HG03135 (cell line): ENCODE results near the gene SYCE3.

Experiments
- ATAC-seq: cut with Tn5 transposase; IDR thresholded peaks from one replicate; pipeline ENCODE4 v1.9.1; 2021; ENCODE audit warnings: mild to moderate bottlenecking, moderate library complexity; ENCODE audit not compliant: unreplicated experiment

Gene SYCE3

DNA sequence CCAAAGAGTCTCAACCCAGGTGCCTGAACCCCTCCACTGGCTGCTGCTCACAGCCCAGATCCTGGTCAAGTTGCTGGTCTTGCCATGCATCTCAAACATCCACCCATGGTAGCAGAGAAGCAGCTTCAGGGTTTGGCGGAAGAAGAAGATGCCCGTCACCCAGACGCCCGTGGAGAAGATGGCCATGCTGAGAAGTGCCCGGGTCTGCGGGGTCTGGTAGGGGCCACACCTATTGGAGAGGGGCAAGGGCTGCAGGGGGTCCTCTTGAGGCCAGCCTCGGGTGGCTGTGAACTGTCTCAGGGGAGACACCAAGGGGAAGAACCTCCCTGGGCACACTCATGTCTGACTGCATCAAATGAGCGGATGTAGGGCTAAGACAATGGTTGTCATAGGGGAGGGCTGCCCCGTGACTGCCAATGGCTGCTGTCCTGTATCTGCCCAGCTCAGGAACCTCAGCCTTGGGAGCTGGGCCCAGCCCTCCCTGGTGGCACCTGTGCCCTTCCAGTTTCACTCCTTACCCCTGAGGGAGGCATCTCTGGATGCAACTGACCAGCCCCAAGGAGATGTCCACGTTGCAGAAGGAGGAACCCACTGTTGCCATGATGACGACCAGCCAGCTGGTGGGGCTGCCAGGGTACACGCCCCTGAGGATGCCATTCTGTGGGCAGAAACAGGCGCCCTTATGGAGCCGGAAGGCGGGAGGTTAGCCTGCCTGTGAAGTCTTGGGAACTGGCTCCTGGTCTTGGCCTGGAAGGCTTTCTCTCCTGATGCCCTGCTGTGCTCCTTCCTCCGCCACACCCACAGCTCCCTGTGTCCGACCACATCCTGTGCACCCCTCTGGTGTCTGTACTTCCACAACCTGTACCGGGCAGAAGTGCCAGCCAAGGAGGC is 14.3 kb upstream of the SYCE3 start:
- ATAC-seq = no peak

DNA sequence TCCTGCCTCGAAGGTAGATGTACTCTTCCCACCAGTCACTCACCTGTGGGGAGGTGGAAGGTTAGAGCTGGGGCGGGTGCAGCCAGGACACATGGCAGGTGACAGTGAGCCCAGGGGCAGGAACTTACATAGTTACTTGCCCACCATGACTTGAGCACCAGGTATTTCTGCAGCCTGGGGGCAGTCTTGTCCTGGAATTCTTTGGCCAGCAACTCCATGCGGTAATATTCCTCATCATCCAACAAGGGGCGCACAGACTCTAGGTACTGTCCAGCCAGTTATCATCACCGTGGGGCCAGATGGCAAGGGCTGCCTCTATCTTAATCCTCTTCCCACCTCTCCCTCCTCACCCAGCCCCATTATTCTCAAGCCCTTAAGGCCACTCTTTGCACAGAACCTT is 13.4 kb upstream of the SYCE3 start:
- ATAC-seq = no peak

DNA sequence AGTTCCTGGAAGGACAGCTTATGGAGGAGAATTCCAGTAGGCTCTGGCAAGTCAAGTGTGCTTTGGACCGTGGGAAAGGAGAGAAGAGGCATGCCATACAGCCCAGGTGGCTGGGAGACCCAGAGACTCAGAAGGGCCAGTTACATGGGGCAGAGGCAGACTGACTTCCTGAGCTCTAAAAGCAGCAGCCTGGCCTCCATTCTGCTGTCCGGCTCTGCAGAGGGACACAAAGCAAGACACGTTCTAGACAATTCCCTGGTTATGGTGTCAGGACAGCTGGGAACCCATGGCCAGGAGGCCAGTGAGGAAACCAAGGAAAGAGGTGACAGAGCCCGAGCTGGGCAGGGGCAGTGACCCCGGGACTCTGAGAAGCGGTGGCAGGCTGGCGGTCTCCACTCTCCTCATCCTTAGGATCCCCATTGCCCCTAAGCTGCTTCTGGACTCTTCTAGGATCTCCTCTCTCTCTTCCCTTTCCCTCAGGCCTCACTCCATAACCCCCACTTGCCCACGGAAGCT is 12.8 kb upstream of the SYCE3 start:
- ATAC-seq = no peak

DNA sequence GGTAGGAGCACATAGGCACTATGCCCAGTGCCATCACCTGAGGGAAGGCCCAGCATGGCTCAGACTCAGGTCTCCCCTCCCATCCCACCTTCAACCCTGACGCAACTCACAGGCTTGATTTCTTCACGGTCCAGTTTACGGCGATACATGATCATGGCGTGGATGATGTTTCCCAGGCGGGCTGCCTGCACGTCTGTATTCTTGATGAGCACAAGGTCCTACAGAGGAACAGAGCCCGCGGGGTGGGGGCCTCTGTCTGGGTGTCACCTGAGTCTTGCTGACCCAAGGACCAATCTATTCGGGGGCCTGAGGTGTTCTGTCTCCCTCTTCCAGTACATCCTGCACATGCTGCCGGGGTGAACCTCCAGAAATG is 11.7 kb upstream of the SYCE3 start:
- no peak for ATAC-seq

DNA sequence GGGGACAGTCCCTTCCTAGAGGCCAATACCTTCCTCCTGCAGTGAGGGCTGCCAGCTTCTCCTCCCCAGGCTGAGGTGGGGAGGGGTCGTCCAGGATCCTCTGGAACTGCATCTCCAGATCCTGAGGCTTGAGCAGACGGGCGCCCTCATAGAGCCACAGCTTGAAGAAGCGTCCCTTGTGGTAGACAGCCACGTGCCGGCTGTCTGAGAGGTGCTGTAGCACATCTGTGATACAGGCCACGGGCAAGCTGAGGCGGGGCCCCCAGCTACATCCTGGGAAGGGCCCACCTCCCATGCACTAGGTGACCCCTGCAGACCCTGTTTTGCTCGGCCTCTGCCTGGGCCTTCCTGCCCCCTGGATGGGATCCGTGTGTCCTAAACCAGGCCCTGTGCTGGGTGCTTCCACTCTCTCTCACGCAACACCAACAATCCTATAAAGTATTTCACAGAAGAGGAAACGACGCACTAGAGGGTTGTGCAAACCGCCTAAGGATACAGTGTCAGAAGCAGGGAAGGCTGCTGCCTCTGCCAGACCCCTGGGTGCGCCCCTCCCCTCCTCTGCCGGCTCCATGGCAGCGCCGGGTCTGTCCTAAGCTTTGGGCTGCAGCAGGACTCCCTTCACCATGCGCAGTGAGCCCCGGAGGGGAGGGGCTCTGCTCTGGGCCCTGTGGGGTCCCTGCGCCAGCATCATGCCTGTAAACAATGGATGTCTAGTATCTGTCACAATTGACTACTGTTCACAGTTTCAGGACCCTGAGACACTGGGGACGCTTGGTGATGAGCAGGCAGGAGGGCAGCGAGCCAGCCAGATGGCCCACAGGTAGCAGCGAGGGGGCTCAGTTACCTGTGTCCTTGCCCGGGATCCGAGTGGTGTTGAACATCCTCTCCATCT is 11.0 kb upstream of the SYCE3 start:
- ATAC-seq = no peak

DNA sequence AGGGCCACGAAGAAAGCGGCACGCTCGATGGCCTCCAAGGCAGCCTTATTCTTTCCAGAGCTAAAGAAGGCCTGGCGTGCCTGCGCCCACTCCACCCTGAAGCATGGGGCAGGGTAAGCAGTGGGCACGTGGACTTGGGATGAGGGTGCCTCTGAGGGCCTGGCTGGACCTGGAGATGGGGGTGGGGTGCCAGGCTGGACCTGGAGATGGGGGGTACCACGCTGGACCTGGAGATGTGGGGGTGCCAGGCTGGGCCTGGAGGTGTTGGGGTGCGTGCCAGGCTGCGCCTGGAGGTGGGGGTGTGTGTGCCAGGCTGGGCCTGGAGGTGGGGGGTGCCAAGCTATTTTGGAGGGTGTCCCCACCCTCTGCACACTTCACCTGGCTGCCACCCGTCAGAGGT is 10.2 kb upstream of the SYCE3 start:
- no peak for ATAC-seq

DNA sequence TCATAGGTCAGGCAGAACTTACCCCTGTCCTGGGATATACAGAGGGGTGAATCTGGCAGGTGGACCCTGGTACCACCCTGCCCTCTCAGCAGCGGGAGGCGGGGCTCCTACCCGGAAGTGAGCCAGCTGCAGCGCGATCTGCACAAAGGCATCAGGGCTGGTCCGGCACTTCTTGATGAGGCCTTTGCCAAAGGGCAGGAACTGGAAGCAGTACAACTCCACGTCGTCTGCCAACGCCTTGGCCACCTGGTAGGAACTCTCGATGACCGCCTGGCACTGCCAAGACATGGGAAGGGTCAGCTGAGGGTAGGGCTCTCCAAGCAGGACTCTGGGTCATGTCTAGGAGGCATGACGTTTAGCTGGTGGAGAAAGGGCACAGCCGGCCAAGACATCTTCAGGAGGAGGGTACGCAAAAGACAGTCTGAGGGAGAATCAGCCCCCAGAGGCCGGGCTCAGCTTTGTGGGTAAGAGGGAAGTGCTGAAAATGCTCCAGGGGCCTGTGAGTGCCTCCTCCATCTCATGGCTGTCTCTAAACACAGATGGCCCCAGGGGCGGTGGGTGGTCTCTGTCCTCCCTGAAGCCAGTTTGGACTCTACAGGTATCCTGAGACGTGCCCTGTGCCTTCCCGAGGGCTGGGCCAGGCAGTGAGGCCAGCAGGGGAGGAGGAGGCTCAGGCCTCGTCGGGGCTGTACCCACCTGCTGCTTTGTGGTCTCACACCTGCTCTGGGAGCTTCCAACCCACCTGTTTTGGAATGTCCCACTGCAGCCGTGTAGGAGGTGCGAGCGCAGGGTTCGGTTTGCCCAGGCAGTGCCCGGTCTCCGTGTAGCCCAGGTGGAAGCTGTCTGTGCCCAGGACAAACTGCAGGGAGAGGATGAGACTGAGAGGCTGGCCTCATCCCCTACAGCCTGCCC is 8.8 kb upstream of the SYCE3 start:
- no peak for ATAC-seq

DNA sequence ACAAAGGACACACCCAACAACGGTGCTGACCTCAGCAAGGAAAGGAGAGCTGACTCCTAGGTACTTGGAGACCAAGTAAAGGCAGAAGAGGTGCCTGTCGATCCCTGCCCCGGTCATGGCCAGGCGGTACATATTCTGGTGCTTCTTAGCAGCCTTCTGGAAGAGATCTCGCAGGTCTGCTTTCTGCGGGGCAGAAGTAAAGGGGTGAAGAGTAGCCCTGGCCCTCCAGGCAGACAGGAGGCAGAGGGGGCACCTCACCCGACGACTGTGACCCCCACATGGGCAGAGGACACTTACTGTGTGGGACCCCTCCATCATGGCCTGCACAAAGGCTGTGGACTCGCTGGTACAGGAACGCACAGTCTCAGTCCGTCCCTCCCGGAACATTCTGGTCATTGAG is 8.1 kb upstream of the SYCE3 start:
- no peak for ATAC-seq

DNA sequence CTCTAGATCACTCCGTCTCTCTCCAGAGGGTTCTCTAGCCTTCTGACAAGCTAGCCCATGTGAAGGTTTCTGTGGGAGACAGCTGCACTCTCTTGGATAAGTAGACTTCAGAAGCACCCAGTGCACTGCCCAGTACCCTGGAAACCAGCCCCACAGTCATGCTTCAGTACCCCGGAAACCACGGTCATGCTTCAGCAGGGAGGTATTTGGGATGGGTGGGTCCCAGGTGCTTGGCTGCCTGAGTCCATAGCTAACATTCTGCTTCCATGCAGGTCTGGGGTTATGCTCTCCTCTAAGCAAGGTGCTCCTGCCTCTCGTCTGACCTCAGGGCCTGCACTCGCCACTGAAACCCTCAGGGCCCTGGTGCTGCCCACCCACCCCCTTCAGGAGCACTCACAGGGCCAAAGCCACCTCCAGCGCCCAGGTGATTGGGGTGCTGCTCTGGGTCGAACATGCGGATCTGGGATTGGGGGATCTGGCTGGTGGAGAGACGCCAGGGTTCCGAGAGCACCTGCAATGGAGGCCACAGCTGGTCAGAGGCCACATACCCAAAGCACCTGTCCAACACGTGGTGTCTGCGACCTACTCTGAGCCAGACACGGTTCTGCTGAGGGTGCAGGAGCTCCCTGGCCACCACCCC is 7.3 kb upstream of the SYCE3 start:
- no peak for ATAC-seq

DNA sequence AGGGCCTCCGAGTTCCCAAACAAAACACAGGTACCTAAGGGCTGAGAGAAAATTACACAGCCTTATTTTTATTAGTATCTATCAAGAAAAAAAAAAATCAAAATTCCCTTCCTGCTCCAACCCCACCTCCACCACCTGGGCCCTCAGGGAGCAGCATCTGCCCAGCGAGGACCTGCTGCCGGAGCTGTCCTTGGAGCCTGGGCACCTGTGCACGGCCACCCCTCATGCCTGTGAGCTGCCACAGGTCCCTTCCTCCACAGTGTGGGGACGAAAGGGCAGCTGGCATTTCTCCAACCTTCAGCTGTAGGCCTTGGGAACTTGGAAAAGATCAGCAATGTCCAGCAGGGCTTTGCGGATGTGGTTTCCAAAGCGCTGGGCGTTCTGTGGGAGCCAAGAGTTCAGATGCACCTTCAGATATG is 6.3 kb upstream of the SYCE3 start:
- no peak for ATAC-seq

DNA sequence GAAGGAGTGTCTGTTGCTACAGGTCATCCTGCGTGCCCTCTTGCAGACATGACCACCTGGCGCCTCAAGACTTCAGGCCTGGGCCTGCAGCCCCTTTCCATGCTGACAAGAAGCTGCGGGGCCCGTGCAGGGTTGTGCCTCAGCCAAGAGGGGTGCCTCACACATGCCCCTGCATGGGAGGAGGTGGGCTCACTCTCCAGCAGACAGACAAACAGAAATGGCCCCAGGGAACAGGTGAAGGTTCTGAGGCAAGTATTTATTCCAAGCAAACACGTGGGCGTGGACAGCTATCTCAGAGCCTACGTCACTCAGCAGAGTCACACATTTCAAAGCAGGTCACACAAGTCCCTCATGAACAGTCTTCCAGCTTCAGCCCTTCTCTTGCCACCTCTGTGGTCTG is 5.9 kb upstream of the SYCE3 start:
- no peak for ATAC-seq

DNA sequence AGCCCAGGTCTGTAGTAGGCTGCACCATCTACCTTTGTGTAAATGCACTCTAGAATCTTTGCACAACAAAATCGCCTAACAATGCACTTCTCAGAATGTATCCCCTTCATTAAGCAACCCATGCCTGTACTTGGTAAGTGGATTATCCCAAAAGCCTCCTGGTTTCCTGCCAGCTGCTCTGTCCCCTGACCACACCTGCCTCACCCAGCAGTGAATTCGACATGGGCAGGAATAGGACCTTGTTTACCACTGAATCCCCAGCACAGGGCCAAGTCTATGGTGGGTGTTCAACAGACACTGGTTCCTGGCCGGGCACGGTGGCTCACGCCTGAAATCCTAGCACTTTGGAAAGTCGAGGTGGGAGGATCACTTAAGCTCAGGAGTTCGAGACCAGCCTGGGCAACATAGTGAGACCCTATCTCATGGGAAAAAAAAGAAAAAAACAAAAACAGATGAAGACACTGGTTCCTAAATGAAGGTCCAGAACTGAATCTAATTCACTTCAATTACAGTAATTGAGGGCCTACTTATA is 5.1 kb upstream of the SYCE3 start:
- no peak for ATAC-seq

DNA sequence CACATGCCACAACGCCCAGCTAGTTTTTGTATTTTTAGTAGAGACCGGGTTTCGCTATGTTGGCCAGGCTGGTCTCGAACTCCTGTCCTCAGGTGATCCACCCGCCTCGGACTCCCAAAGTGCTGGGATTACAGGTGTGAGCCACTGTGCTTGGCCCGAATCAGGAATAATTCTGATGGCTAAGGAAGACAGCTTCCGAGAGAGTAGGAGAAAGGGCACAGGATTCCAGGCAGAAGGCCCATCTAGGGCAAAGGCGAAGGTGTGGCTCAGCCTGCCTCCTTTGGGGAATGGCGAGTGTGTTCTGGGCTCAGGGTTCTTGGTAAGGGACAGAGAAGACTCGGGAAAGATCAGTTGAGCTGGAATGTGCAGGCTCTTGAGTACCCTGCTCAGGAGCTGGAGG is 1.6 kb upstream of the SYCE3 start:
- no peak for ATAC-seq

DNA sequence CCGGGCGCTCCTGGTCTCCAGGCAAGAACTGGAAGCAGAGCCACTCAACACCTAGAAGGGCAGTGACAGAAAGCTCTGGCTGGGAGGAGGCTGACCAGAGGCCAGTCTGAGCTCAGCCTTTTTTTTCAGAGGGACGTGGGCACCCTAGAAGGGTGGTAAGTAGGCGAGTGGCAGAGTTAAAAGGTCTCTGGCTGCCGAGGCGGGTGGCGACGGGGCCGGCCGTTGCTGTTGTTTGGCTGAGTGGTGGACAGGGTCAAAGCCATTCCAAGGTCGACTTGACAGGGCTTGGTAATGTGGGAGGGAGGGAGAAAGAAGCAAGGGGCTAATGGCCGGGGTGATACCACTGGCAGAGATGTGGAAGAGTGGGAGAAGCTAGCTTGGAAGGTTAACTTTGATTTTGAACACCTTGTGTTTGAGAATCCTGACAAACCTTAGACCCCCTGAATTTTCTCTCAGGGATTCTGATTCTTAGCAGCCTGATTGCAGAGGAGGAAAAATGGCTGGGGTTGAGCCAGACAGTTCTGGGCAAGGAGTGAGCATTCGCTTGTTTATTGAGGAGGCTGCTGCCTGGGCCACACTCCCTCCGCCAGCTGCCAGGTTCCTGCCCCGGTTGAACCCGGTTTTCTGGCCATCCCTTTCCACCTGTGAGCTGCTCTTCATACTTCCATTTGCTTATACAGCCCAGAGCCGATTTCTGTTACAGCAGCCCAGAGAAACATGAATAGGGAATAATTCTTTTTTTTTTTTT is 868 bp upstream of the SYCE3 start:
- no peak for ATAC-seq

DNA sequence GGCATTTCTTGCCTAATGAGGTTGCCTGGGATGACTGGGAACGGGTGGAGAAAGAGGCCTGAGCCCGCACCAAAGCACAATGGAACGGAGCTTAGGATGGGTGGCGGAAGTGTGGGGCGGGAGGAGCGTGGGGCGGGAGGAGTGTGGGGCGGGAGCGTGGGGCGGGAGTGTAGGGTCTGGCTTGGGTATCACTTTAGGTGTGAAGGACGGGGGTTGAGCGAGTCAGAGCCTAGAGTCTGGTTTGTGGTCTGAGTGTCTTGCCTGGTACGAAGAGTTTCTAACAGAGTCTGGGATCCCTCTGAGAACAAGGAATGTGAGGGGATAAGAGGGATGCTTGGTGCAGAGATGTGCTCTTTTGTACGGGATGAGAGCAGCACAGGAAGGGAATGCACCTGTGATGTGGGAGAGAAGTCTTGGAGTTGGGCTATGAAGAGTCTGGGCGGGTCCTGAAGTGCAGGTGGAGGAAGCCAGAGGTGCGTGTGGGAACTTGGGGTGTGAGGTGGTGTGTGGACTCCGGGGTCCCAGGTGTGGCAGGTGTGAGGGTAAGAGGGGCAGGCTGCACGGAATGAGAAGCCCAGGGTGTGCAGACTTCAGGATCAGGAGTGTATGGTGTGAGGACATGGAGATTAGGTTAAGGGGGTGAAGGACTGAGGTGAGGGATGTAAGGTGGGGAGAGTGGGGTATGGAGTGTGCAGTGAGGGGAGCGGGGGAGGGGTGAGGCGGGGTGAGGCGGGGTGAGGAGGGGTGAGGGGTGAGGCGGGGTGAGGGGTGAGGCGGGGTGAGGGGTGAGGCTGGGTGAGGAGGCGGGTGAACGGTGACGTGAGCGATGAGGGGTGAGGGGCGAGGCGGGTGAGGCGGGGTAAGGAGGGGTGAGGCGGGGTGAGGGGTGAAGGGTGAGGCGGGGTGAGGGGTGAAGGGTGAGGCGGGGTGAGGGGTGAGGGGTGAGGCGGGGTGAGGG is 1.0 kb downstream of the SYCE3 start:
- no peak for ATAC-seq

DNA sequence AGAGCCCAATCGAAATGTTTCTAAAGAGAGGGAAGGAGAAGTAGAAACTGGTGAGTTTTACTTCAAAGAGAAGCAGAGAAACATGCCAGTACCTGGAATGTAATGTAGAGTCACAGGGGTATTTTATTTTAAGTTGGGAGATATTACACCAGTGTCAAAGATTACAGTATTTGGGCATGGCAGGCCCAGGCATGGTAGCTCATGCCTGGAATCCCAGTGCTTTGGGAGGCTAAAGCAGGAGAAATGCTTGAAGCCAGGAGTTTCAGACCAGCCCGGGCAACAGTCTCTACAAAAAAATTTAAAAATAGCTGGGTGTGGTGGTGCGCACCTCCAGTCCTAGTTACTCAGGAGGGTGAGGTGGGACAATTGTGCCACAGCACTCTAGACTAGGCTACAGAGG is 2.7 kb downstream of the SYCE3 start:
- no peak for ATAC-seq

DNA sequence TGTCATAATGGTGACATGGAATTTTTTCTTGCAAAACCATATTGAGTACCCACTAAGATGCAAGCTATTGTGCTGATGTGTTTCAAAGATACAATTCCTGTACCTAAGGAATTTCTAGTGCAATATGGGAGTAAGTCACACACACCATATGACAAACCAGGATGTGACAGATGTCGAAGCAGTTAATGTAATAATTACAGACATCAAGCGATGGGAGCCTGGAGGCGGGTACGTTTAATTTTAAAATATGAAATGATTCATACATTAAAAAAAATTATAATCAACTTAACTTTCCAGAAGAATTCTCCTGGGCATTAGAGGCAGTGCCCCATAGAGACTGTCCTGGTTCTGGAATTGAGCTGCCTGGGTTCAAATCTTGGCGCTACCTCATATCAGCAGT is 6.0 kb downstream of the SYCE3 start:
- ATAC-seq = no peak

DNA sequence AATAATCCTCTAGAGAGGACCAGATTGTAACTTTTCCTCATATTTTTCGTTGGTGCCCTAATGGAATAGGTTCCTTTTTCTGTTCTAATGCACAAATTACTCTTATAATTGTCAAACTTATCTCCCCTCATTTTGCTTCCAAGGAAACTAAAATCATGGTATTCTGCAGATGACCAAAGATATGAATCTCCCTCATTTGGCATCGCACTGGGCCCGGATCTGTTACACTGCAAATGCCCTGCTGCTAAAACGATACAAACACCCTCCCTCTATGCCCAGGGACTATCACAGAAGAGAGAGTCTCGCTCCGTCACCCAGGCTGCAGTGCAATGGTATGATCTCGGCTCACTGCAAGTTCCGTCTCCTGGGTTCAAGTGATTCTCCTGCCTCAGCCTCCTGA is 9.4 kb downstream of the SYCE3 start:
- ATAC-seq = no peak
